GM18505 (cell line): ENCODE measurements around the gene DCAF15.

Source experiments
- ATAC-seq: cut with Tn5 transposase; IDR thresholded peaks from one replicate; pipeline ENCODE4 v1.9.1; 2021; ENCODE audit not compliant: unreplicated experiment
- POLR2A ChIP-seq: IDR thresholded peaks from 4 replicates; pipeline ENCODE4 v1.6.1; 2011; ENCODE audit warnings: borderline replicate concordance; ENCODE audit not compliant: insufficient read depth, insufficient read length; ENCODE audit errors: extremely low read depth

DCAF15 gene

DNA sequence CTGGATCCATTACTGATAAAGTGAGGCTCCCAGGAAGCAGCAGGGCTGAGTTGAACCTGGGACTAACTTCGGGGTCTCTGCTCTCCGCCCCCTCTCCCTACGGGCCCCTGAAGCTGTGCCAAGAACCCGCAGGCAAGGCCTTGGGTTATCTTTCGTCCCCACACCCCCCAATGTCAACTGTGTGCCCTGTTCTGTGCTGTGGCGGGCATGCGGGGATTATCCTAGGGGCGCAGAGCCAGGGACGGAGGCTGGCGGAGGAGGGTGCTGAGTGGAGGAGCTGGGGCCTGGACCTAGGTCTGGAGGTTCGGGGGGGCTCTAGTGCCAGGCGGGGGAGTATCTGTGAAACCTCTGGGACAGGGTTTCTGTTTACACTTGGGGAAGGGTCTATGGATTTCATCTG lies 27.4 kb downstream of the DCAF15 start:
- TF ChIP-seq POLR2A, result no peak
- no peak for ATAC-seq

DNA sequence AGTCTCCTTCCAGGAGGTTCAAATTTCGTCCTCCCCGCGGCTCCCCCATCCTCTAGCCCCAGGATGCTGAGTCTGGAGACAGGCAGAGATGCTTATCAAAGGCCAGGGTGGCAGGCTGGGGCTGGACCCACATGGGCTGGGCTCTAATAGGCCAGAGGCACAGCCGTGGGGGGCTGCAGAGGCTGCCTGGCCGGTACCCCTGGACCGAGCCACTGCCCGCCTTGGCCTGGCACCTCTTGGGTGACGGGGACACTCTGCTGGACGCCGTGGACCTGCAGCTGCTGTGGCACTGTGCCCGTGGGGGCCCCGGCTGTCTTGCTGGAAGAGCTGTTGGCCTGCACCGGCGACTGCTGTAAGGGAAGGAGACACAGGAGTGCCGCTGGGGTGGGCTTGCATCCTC lies 28.0 kb downstream of the DCAF15 start:
- no peak for TF ChIP-seq POLR2A
- no peak for ATAC-seq

GRCh38 chr19:13981021-13981420 lies 28.7 kb downstream of the DCAF15 start:
- no peak for TF ChIP-seq POLR2A
- no peak for ATAC-seq

DNA sequence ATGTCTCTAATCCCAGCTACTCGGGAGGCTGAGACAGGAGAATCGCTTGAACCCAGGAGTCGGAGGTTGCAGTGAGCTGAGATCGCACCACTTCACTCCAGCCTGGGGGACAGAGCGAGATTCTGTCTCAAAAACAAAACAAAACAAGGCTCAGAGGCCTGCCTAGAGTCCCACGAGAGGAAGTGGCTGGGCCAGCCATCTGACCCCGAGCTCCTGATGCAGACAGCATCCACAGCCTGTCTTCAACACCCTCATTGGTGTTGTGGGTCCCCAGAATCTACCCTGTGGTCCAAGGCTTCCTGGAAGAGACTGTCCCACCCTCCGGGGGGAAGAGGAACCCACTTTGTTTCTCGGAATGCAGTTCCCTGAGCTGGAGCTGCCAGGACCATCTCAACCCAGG lies 29.2 kb downstream of the DCAF15 start:
- ATAC-seq, result no peak

DNA sequence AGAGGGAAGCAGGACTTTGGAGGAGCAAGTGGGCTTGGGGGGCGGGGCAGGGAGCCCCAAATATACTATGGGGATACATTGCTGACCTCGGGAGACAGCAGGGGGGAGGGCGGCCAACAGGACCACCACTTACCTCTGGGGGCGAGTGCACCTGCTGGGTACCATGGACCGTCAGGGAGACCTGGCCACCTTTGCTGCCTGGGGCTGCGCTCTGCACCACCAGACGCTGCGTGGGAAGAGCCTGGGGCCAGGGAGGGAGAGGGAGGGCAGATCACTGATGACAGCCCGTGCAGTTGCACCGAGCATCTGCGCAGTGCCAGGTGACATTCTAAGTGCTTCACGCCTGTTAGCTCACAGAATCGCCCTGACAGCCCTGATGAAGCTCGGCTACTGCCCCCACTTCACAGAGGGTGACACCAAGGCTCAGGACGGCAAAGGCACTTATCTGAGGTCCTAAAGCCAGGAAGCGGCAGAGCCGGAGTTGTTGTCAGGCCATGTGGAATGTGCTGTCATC lies 29.7 kb downstream of the DCAF15 start:
- no peak for TF ChIP-seq POLR2A
- no peak for ATAC-seq

More for the DNA sequence above, 29.2 kb downstream of the DCAF15 start:
- no peak for TF ChIP-seq POLR2A

DNA sequence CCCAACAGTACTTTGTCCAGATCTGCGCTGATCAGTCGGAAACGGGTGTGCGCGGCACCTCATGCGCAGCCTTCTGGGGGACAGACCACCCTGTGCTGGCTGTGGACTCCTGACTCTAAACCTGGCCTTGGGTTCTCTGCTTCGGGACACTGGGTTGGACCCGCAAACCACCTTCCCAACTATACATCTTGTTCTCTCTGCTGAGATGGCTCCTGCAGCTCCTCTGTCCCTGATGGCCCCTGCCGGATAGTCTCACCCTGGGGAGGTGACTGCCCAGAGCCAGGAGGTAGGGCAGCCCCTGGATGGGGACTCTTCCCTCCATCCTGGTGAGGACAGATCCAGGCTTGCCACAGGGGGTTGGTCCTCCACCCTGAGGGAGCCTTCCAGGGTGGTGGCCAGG lies 30.5 kb downstream of the DCAF15 start:
- no peak for TF ChIP-seq POLR2A
- ATAC-seq, result no peak

- ATAC-seq, result no peak
- TF ChIP-seq POLR2A, result no peak
These were observed 31.0 kb downstream of the DCAF15 start for GRCh38 chr19:13983213-13983889.

- no peak for ATAC-seq
- TF ChIP-seq POLR2A, result no peak
These were observed 31.9 kb downstream of the DCAF15 start for GRCh38 chr19:13984186-13984585.

DNA sequence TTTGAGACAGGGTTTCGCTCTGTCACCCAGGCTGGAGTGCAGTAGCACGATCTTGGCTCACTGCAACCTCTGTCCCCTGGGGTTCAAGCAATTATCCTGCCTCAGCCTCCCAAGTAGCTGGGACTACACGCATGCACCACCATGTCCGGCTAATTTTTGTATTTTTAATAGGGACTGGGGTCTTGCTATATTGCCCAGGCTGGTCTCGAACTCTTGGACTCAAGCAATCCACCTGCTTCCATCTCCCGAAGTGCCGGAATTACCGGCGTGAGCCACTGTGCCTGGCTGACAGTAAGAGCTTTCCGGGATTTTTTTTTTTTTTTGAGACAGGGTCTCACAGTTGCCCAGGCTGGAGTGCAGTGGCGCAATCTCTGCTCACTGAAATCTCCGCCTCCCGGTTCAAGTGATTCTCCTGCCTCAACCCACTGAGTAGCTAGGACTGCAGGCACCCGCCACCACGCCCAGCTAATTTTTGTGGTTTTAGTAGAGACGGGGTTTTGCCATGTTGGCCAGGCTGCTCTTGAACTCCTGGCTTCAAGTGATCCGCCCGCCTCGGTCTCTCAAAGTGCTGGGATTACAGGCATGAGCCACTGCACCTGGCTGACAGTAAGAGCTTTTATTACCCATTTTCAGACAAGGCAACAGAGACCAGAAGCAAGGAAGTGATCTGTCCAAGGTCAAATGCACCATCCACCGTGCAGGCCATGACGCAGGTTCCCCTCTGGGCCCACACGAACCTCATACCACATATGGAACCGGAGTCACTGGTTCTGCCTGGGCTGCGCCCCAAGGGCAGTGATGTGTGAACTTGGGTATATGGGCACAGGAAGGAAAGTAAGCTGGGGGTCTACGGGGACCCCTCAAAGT lies 32.8 kb downstream of the DCAF15 start:
- TF ChIP-seq POLR2A, result no peak
- no peak for ATAC-seq

DNA sequence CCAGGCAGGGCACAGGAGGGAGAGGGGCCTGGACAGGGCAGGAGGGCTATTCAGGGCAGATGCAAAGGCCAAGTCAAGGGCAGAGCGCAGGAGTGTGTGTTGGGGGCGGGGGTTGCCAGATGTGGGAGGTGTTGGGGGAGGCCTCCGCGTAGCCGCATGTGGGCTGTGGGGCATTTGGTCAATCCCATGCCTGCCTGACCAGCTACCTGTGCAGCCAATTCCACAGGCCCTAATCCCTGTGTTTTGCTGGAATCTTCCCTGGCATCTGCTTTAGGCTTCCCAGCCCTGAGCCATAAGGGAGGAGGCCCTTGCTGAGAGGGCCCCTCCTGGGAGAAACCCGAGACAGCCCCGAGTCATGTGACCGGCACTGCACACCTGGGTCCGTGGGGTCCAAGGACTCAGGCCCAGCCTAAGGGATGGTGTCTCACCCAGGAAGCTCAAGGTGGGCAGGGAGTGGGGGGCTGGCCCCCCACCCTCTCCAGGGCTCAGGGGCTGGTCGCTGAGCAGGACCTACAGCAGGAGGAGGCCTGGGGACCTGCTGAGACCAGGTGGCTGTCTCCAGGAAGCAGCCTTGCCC lies 33.5 kb downstream of the DCAF15 start:
- TF ChIP-seq POLR2A, result no peak
- peak; percentile 19 for ATAC-seq

- peak; percentile 74 for TF ChIP-seq POLR2A
- ATAC-seq, result peak; percentile 72
These were observed 34.1 kb downstream of the DCAF15 start for GRCh38 chr19:13986348-13986904.

GRCh38 chr19:13987101-13987890 lies 35.0 kb downstream of the DCAF15 start:
- ATAC-seq, result no peak
- TF ChIP-seq POLR2A, result no peak
